RWPE1 (cell line): ENCODE data around the gene KRT24.

Source experiments
- CTCF ChIA-PET: fragments of 350-600 bp; sonication (Branson Sonifier 250); formaldehyde crosslinking; extraction: SDS; loops from one replicate; lab custom pipeline; 2021; lab: Yijun Ruan, JAX
- POLR2A ChIA-PET: fragments of 400-600 bp; formaldehyde crosslinking; extraction: SDS; loops from one replicate; lab custom pipeline; 2020; ENCODE audit warnings: antibody characterized with exemption; ENCODE audit not compliant: low non-redundant PET; lab: Yijun Ruan, JAX
- DNase-seq: peaks from one replicate; pipeline ENCODE4 v3.0.0; 2012; ENCODE audit warnings: low spot score
- H3K27ac ChIP-seq: fragments of 450-650 bp; 2 replicates; pipeline ENCODE4 v1.5.1; 2017
- TF ChIP-seq, protein P1 (sequence below): fragments of 450-650 bp; conservative IDR thresholded peaks from 2 replicates; pipeline ENCODE4 v1.5.1; 2017; ENCODE audit warnings: low read depth, mild to moderate bottlenecking

KRT24 gene

DNA sequence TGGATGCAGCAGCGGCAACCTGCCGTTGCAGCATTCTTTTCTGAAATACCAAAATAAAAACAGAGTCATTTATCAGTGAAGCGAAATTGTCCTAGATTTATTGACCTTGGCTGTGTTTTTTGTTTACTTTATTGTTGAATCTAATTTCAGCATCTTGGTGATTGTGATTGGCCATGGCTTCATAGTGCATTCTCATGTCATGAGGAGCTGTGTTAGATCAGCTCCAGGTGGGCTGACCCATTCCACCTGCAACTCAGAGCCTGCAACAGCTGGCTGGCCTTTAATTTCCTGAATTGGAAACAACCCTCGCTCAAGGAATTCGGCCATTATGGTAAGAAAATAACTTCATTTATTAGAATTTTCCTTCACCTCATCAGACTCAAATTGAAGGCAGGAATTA is 16.4 kb downstream of the KRT24 start:
- no peak for DNase-seq
- TF ChIP-seq, protein P1, sequence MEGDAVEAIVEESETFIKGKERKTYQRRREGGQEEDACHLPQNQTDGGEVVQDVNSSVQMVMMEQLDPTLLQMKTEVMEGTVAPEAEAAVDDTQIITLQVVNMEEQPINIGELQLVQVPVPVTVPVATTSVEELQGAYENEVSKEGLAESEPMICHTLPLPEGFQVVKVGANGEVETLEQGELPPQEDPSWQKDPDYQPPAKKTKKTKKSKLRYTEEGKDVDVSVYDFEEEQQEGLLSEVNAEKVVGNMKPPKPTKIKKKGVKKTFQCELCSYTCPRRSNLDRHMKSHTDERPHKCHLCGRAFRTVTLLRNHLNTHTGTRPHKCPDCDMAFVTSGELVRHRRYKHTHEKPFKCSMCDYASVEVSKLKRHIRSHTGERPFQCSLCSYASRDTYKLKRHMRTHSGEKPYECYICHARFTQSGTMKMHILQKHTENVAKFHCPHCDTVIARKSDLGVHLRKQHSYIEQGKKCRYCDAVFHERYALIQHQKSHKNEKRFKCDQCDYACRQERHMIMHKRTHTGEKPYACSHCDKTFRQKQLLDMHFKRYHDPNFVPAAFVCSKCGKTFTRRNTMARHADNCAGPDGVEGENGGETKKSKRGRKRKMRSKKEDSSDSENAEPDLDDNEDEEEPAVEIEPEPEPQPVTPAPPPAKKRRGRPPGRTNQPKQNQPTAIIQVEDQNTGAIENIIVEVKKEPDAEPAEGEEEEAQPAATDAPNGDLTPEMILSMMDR = no peak
- no peak overlapping the region for H3K27ac ChIP-seq
- ChIA-PET POLR2A (no interaction called here), CTCF (no interaction called here)

DNA sequence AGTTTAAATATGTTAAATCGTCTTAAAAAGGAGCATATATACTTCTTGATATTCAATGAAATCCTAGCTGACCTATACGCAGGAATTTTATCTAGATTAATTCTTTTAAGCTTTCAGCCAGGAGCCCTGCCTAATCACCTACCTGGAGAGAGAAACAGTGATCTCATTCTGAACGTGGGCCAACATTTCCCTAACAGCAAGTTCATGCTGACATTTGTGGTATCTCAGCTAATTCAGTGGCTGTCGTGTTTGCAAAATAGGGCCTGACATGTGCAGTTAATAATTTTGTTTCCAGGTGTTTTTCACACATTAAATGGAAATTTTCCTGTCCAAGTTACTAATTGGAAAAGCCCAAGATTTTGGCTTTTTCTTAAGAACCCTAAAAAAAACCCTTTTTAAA is 17.4 kb downstream of the KRT24 start:
- POLR2A ChIA-PET = no interaction called here
- DNase-seq = no peak
- no peak overlapping the region for H3K27ac ChIP-seq
- CTCF ChIA-PET = no interaction called here
- TF ChIP-seq, protein P1 = no peak

DNA sequence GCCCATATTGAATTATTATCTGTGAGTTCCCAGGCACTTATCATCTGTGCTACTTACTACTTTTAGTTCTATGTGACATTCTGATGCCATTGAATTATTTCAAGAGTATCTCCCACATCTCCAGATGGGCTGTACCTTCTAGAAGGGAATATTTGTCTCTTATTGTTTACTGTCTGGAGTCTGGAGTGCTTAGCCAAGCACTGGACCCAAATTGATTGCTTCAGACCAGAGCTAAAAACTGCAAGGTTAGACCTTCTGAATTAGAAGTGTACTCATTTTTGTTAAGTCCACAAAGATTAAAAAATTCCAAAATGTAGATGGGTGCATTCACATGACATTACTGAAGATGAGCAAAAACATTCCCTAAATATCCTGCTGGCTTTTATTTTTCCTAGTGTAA is 22.6 kb downstream of the KRT24 start:
- TF ChIP-seq, protein P1 = no peak
- DNase-seq = no peak
- ChIA-PET POLR2A (interaction anchor here (0.6 kb wide), 1 partner anchor 589 kb away, joined by 5 read pairs; no protein-coding TSS in a partner anchor), CTCF (interaction anchor here (0.5 kb wide), 1 partner anchor 981 kb away, joined by 5 read pairs; no protein-coding TSS in a partner anchor)
- no peak overlapping the region for H3K27ac ChIP-seq

DNA sequence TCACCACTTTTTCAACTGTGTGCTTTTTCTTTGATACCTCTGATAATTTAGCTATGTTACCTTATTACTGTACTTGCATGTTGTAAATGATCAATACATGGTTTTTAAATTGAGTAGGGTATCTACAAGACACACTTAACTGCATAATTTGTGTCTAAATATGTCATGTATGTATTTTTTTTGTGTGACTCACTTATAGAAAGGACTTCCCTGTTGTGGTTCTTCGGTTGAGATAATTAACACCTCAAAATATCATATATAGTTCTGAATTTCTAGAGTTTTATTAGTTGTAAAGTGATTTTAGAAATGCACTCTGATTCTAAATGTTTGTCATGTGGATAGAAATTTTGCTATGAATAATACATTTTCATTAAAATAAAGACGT is 24.0 kb downstream of the KRT24 start:
- TF ChIP-seq, protein P1 = no peak
- ChIA-PET CTCF (interaction anchor here (0.7 kb wide), 2 partner anchors 132 to 307 kb away, joined by 3 to 4 read pairs; no protein-coding TSS in a partner anchor), POLR2A (no interaction called here)
- DNase-seq = no peak
- H3K27ac ChIP-seq = no peak overlapping the region

DNA sequence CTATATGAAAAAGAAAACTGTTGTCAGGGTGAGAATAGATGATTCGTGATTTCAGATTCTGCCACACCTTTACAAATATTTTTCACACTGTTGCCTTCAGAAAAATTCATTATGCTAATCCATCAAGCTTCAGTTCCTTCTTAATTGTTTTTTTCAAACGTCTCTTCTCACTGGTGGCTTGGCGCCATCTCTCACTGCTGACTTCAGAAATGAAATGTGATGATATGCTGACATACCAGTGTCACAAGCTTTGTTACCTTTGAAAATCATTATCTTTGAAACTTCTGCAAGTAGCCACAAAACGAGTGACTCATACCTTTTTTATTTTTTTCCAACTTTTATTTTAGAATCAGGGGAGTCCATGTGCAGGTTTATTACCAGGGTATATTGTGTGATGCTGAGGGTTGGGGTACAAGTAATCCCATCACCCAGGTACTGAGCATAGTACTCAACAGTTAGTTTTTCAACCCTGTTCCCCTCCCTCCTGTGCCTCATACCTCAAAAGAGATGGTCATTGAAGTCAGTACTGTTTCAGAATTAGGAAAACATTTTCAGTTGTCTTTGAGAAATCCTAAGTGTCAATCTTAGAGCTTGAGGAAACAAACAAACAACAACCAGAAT is 24.5 kb downstream of the KRT24 start:
- ChIA-PET POLR2A (no interaction called here), CTCF (interaction anchor here (0.7 kb wide), 2 partner anchors 133 to 306 kb away, joined by 3 to 4 read pairs; no protein-coding TSS in a partner anchor)
- H3K27ac ChIP-seq = no peak overlapping the region
- TF ChIP-seq, protein P1 = no peak
- no peak for DNase-seq

DNA sequence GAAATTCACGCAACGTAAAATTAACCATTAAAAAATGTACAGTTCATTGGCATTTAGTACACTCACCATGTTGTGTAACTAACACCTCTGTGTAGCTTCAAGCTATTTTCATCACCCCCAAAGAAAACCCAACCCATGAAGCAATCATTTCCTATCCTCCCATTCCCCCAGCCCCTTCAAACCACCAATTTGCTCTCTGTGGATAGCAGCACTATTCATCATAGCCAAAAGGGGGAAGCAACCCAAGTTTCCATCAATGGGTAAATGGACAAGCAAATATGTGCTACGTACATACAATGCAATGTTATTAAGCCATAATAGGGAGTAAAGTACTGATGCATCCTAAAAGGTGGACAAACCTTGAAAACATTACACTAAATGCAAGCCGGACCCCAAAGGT is 27.6 kb downstream of the KRT24 start:
- ChIA-PET POLR2A (no interaction called here), CTCF (interaction anchor here (0.6 to 0.7 kb wide), 2 partner anchors 25 to 343 kb away, joined by 3 to 5 read pairs; no protein-coding TSS in a partner anchor)
- TF ChIP-seq, protein P1 = no peak
- DNase-seq = no peak
- no peak overlapping the region for H3K27ac ChIP-seq
